Thoracic aorta (tissue), 2 donors: ENCODE results near the gene PGM5. TPM values are rescaled to one million over a fixed set of nuclear protein-coding genes. Genes with fewer than 3 reads are reported as not detected.
A peak's percentile ranks its signal among the peaks of the same experiment; 100 is the strongest.

ENCODE experiments used
- ATAC-seq: fragments of 150-250 bp; one replicate; pipeline ENCODE4 v1.8.0; 2017; ENCODE audit warnings: low read depth; ENCODE audit not compliant: insufficient number of reproducible peaks, low FRiP score
- DNase-seq: peaks from one replicate; pipeline ENCODE4 v3.0.0-alpha.2; 2020; ENCODE audit warnings: low spot score
- H3K27ac ChIP-seq, 2 donors: fragments of 200-600 bp; sonication (generic); 1 replicate in 1 of 2; 2 replicates in 1 of 2; pipeline ENCODE4 v1.5.1; 2016; ENCODE audit warnings: mild to moderate bottlenecking in 2 of 2, moderate library complexity in 2 of 2
- H3K27me3 ChIP-seq: fragments of 200-600 bp; sonication (generic); replicated peaks from 2 replicates; pipeline ENCODE4 v1.6.0; 2016; ENCODE audit warnings: mild to moderate bottlenecking; ENCODE audit not compliant: insufficient read depth
- H3K36me3 ChIP-seq: fragments of 200-600 bp; sonication (generic); one replicate; pipeline ENCODE4 v1.5.1; 2016
- H3K4me1 ChIP-seq, 2 donors: fragments of 200-600 bp; sonication (generic); 1 replicate in 1 of 2; 2 replicates in 1 of 2; pipeline versions ENCODE4 v1.5.1 to v1.6.0; 2016; ENCODE audit warnings: low read depth in 2 of 2, mild to moderate bottlenecking in 1 of 2; ENCODE audit not compliant: control insufficient read depth in 1 of 2
- H3K4me3 ChIP-seq: fragments of 200-600 bp; sonication (generic); 2 replicates; pipeline ENCODE4 v1.5.1; 2016; ENCODE audit warnings: mild to moderate bottlenecking
- H3K9me3 ChIP-seq: fragments of 200-600 bp; sonication (generic); 2 replicates; pipeline ENCODE4 v1.5.1; 2016
- CTCF ChIP-seq: fragments of 200-600 bp; sonication (generic); IDR thresholded peaks from one replicate; pipeline ENCODE4 v1.5.1; 2019; ENCODE audit warnings: antibody characterized with exemption
- total RNA-seq, 2 donors: library from RNA; depleted of rRNA; stranded (reverse); fragments of >200 nt; gene quantifications; one replicate each; pipeline versions ENCODE4 v1.1.0 to v1.2.3, GENCODE V29; 2016

The PGM5 gene
- total RNA-seq, 2 donors from 2014 or later = 79.3 to 94.1 TPM

DNA sequence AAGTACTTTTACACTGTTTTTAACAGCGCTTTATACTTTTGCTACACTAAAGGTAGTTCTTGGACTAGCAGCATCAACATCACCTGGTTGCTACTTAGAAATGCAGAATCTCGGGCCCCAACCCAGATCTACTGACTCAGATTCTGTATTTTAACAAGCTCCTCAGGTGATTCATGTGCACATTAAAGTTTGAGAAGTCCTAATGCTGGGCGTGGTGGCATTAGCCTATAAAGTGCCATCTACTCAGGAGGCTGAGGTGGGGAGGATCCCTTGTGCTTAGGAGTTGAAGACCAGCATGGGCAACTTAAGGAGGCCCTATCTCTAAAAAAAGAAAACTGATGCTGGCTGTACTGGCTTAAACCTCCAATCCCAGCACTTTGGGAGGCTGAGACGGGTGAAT is 157.6 kb downstream of the PGM5 start:
- no peak for TF ChIP-seq CTCF
- no peak overlapping the region for H3K4me3 ChIP-seq
- no peaks in the 10 kb centered on the region for H3K36me3 ChIP-seq
- peaks cover 4 to 20% of the 10 kb centered on the region in 2 donors for H3K4me1 ChIP-seq
- no peak overlapping the region for H3K27ac ChIP-seq
- DNase-seq (no peak), ATAC-seq (no peak)
- H3K27me3 ChIP-seq = no peaks in the 10 kb centered on the region
- H3K9me3 ChIP-seq = no peaks in the 10 kb centered on the region

GRCh38 chr9:68515326-68516017 is 159.1 kb downstream of the PGM5 start:
- ATAC-seq = peak; percentile 65
- TF ChIP-seq CTCF = no peak

GRCh38 chr9:68522131-68522530 is 165.7 kb downstream of the PGM5 start:
- no peaks in the 10 kb centered on the region for H3K9me3 ChIP-seq
- no peak overlapping the region for H3K27ac ChIP-seq
- TF ChIP-seq CTCF = no peak
- H3K4me1 ChIP-seq = no peaks in the 10 kb centered on the region
- ATAC-seq (no peak), DNase-seq (no peak)
- H3K36me3 ChIP-seq = no peaks in the 10 kb centered on the region
- no peak overlapping the region for H3K4me3 ChIP-seq
- H3K27me3 ChIP-seq = no peaks in the 10 kb centered on the region

More at GRCh38 chr9:68515326-68516017, 159.1 kb downstream of the PGM5 start:
- peak overlapping the region in 1 of 2 donors; percentile 40 for H3K27ac ChIP-seq
- DNase-seq = no peak
- H3K9me3 ChIP-seq = no peaks in the 10 kb centered on the region
- no peak overlapping the region for H3K4me3 ChIP-seq
- H3K27me3 ChIP-seq = no peaks in the 10 kb centered on the region
- H3K36me3 ChIP-seq = no peaks in the 10 kb centered on the region
- peaks cover 4 to 20% of the 10 kb centered on the region in 2 donors for H3K4me1 ChIP-seq

- Histone ChIP-seq H3K36me3 (no peaks in the 10 kb centered on the region), H3K4me1 (no peaks in the 10 kb centered on the region), H3K27me3 (no peaks in the 10 kb centered on the region), H3K9me3 (no peaks in the 10 kb centered on the region), H3K4me3 (no peak overlapping the region), H3K27ac (no peak overlapping the region)
- DNase-seq (no peak), ATAC-seq (no peak)
- no peak for TF ChIP-seq CTCF
These were observed 166.5 kb downstream of the PGM5 start for GRCh38 chr9:68522954-68523353.

DNA sequence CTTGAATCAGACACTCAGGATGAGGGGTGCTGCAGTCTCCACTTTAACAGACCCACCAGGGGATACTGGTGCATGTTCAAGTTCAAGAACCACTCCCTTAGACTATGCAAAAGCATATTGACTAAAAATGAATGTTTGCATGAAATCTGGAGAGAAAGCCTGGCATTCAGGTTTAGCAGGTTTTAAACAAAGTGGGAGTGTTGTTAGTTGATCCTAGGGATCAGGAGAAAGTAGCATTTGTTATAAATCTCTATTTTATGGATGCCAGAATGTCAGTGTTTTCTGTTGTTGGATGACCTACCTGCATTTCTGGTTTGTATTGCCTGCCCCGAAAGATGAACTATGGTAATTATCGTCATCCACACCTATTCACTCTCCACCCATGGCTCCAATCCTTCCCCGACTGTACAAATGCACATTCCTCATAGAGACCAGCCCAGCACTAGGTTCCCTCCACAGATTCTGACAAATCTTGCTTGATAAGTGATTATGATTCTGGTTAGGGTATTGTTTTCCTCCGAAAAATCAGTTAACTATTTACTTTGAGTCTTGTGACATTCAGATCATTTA is 167.0 kb downstream of the PGM5 start:
- Histone ChIP-seq H3K27me3 (no peaks in the 10 kb centered on the region), H3K4me3 (no peak overlapping the region), H3K9me3 (no peaks in the 10 kb centered on the region), H3K4me1 (no peaks in the 10 kb centered on the region), H3K36me3 (no peaks in the 10 kb centered on the region), H3K27ac (no peak overlapping the region)
- DNase-seq (no peak), ATAC-seq (no peak)
- TF ChIP-seq CTCF = no peak
